Lung microvascular endothelial cell (primary cell): ENCODE measurements around the gene CAB39. TPM values are rescaled to one million over a fixed set of nuclear protein-coding genes. Genes with fewer than 3 reads are reported as not detected.
"Not testable (repeated sequence)": the region's sequence is repeated elsewhere in the genome, so short reads cannot be mapped to it uniquely, and the experiment has no call there.

Experiments
- DNase-seq, 2 donors: peaks; one replicate each; pipeline versions ENCODE4 v3.0.0 to v3.0.0-alpha.2; 2010; ENCODE audit warnings: low read depth in 2 of 2
- total RNA-seq: library from RNA; depleted of rRNA; stranded (reverse); fragments of >200 nt; gene quantifications from 2 replicates; pipeline ENCODE4 v1.2.1, GENCODE V29; 2014

The CAB39 gene
- total RNA-seq, 1 donor from 2014 or later, result 50.2 TPM

DNA sequence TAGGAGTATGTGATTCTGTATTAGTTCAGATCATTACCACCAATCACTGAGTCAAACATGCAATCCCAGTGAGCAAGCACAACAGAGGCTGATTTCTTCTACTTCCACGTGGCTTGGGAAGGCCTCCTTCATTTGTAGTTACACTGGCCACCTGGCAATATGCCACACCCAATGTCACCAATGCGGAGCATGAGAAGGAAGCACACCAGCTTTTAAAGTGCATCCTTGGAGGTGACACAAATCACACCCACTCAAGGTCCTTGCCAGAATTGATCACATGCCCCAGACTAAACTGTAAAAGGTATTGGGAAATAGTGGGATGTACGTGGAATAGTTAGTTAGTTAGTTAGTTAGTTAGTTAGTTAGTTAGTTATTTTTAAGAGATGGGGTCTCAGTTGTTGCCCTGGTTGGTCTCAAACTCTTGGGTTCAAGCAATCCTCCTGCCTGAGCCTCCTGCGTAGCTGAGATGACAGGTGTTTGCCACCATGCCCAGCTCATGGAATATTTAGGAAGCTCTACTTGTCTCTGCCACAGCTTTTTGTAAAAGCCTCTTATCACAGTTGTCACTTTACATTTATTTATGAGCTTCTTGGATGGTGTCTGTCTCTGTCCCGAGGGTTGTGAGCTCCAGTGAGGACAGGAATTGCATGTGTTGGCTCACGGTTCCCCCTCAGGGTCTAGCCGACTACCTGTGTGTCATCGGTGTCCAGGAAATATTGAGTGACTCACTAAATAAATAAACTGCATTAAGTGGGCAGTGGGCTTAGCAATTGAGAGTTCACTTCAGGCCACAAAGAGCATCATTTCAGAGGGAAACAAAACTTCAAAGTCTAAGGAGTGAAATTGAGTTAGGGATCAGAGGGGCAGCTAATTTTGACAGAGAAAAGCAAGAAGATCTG, 28.1 kb upstream of the CAB39 start:
- peak; percentile 69 to 74 for DNase-seq

DNA sequence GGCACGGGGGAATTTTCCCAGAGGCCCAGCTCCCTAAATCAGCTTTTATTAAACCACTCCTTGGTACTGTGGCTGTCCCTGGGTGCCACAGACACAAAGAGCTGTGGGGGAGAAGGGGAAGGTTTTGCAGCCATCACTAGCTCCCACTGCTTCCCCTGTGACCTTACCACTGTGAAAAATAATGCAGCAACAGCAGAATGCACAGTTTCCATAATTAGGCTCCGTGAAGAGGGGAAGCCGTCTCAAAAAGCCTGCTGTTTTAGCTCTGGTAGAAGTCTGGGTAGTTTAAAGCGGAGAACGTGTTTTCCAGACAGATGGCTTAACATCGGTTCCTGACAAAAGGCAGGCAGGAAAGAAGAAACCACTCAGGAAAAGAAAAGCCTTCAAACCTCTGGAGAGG, 27.5 kb upstream of the CAB39 start:
- DNase-seq, result no peak

DNA sequence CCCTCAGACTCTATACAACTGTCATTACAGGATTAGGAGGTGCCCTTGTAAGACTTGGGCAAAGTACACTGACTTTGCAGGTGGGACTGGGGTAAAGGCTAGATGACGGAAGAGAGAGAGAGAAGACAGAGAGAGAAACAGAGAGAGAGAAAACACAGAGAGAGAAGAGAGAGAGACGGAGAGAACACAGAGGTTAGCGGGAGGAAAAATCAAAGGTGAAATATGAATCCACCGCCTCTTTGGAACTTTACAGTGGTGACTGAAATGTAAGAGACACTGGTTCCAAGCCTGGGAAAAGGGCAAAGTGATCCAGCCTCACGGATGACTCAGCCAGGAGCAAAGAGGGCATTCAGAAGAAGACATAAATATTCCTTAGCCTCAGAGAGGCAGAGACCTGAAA, 25.1 kb upstream of the CAB39 start:
- peak in 1 of 2 donors; percentile 42 for DNase-seq

DNA sequence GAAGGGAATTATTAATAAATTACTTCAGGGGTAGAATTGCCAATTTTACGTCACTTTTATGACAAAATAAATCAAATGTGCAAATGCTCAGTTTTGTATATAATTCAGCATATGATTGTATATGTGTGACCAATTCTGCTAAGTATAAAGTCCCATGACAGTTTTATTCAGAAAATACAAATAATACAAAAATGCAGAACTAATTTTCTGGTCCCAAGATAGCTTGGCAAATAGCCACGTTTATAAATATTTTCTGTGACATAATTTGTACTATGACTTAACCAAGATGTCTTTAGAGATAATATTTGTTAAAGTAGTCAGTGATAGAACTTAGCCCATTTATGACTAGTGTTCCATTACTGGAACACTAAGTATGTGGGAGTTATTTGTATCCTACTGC, 24.2 kb upstream of the CAB39 start:
- no peak for DNase-seq

DNA sequence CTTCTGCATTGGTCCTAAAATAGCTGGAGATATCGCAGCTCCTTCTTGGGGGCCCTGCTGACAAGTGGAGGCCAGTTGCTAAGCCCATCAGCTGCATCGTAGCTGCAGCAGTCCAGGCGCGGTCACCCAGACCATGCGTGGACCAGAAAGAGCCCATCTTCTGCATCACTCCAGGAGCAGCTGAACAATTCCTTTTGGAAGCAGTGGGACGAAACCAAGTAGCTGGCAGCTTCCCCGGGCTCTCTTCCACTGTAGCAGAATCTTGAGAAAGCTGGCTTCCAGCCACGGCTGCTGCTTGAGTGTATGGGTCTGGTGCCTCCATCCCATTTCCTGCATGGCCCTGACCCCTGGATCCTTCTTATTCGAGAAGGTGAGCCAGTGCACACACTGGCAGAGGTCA, 22.2 kb upstream of the CAB39 start:
- DNase-seq, result no peak

DNA sequence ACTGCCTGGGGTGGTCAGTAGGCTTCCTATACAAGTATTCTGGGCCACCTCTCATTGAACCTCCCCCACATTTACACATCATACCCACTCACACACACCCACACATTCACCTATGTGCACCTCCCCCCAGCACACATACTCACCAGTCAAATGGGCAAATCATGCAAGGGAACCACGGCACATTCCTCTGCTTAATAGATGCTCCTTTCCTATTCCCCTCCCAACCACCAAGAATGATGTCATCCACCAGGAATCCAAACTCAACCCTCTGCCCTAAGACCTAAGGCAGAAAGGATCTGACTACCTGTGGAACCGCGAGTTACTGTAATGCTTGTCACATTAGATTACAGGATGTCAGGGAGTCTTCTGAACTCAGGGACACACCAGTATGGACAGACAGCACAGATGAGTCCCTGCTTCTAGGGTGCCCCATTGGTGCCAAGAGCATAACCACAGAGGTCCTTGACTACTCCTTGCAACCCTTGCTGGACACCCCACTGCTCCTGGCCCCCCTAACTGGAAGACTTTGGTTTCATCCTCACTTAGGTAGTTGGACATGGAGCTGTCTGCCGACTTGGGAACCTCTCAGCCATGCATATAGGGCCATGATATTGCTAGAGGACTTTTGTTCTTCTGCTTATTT, 21.5 kb upstream of the CAB39 start:
- DNase-seq, result no peak

DNA sequence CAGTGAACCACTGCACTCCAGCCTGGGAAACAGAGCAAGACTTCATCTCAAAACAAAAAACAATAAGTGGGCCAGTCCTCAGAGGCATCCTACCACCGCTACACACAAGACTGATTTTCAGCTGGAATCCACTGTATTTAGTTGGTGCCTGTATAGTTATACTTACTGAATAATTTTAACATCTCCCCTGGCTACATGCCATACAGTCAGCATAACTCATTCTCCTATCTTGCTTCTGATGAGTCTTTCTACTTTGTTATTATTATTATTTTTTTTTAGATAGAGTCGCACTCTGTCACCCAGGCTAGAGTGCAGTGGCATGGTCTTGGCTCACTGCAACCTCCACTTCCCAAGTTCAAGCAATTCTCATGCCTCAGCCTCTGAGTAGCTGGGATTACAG, 19.9 kb upstream of the CAB39 start:
- no peak for DNase-seq

DNA sequence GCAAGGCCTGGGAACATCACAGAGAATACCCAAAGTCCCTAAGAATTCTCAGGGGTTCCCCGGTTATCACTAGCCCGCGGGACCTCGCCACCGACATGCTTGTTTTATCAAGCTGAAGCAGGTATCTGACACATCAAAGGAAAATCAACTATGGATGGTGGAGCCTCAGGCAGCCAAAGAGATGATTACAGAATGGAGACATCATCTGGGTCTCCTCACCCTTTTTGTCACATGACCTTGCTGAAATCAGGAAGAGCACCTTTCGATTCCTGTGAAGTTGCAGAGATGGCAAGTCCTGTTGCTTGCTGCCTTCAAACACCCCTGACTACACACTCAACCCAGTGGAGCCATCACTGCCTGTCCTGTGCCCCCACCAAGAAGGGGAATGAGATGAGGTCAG, 19.2 kb upstream of the CAB39 start:
- DNase-seq, result no peak

DNA sequence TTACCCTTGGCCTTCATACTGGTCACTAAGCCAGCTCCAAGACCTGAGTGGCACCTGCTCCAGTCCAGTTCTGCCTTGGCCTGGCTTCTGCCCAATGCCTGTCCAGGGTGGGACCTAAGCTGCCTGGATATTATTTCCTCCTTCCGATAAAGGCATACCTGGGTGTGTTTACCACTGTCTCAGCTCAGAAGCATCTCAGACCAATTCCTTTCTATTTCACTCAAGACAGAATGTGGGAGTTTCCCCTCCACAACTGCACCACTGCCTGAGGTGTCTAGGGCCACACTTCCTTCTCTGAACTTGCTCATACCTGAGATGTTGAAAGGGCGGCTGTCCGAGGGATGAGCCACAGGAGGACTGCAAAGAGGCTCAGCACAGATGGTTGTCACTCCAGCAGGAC, 18.4 kb upstream of the CAB39 start:
- DNase-seq, result no peak

DNA sequence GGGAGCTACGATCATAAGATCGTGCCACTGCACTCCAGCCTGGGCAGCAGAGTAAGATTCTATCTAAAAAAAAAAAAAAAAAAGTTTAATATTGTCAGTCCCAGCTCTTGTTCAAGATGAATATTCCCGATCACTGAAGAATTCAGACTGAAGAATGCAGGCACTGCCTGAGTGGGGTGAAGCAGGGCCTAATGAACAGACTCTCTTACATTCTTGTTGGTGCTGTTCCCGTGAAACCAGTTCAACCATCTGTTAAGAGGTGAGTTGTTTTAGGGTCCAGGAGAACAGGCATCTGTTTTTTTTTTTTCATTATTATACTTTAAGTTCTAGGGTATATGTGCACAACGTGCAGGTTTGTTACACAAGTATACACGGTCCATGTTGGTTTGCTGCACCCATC, 17.1 kb upstream of the CAB39 start:
- no peak for DNase-seq

DNA sequence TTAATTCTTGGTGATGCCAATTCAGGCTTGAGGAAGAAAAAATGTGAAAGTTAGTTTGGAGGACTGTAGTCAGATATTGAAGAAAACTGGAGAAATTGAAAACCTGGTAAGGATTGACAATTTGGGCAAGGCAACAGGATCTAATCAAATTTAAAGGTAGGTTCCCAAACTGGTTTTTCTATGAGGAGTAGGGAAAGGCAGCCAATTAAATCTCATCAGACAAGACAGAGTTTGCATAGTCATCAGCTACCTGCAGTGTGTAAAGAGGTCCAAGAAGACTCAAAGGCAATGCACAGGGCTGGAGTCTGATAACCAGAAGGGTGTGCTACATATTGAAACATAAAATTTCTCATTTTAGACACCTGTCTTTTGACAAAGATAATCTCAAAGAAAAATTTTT, 16.0 kb upstream of the CAB39 start:
- DNase-seq, result no peak

DNA sequence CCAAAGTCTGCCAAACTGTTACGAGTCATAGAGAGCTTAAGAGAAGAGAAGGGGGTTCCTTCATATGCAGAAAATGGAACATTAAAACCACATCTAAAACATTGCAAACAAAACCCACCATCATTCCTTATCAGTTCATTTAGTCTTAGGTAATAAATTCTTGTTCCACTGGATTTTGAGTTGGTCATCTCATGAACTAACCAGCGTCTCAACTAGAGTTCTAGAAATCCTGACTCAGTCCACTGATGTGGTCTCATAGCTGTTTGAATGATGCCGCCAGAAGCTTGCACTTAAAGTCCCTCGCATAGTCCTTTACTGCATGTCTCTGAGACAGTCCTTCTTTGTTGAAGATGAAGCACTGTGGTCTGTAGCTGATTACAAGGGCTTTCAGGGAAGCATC, 15.0 kb upstream of the CAB39 start:
- DNase-seq, result no peak

DNA sequence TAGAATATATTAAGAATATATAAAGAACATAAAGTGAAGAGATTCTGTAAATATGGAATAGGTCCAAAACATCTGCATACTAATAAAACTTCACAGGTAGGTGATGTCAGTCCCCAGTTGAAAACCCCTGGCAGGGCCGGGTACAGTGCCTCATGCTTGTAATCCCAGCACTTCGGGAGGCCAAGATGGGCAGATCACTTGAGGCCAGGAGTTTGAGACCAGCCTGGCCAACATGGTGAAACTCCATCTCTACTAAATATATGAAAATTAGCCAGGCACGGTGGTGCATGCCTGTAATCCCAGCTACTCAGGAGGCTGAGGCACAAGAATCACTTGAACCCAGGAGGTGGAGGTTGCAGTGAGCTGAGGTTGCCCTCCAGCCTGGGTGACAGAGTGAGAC, 13.9 kb upstream of the CAB39 start:
- DNase-seq, result not testable (repeated sequence)

DNA sequence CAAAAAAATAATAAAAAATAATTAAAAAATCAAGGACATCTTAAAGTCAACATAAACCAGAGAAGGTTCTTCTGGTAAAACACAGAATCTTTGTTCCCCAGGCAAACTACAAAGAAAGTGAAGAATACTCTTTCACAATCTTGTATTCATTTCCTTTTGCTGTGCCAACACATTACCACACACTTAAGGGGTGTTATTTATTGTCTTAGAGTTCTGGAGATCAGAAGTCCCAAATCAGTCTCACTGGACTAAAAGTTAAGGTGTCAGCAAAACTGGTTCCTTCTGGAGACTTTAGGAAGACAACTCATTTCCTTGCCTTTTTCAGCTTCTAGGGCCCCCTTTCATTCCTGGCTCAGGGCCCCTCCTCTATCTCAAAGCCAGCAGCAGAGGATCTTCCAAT, 12.2 kb upstream of the CAB39 start:
- DNase-seq, result no peak

DNA sequence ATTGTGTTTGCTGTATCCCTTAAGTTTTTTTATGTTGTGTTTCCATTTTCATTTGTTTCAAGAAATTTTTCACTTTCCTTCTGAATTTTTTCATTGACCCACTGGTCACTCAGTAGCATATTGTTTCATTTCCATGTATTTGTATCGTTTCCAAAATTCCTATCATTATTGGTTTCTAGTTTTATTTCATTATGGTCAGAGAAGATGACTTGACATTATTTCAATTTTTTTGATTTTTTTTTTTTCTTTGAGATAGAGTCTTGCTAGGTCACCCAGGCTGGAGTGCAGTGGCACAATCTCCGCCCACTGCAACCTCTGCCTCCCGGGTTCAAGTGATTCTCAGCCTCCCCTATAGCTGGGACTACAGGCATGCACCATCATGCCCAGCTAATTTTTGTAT, 11.3 kb upstream of the CAB39 start:
- no peak for DNase-seq

DNA sequence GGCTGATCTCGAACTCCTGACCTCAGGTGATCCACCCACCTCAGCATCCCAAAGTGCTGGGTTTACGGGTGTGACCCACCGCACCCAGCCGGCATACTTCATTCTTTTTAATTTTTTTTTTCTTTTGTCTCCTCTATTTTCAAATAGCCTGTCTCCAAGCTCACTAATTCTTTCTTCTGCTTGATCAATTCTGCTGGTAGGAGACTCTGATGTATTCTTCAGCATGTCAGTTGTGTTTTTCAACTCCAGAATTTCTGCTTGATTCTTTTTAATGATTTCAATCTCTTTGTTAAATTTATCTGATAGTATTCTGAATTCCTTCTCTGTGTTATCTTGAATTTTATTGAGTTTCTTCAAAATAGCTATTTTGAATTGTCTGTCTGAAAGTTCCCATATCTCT, 10.2 kb upstream of the CAB39 start:
- not testable (repeated sequence) for DNase-seq

DNA sequence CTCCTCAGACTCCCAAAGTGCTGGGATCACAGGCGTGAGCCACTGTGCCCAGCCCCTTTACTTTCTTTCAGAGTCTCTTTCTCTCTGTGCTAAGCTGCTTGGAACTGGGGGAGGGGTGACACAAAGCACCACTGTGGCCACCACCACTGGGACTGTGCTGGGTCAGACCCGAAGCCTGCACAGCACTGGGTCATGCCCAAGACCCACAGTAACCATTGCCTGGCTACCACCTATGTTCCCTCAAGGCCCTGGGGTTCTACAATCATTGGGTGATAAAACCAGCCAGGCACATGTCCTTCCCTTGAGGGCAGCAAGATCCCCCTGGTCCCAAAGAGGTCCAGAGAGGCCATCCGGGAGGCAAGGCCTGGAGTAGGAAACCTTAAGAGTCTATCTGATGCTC, 9.1 kb upstream of the CAB39 start:
- DNase-seq, result no peak

DNA sequence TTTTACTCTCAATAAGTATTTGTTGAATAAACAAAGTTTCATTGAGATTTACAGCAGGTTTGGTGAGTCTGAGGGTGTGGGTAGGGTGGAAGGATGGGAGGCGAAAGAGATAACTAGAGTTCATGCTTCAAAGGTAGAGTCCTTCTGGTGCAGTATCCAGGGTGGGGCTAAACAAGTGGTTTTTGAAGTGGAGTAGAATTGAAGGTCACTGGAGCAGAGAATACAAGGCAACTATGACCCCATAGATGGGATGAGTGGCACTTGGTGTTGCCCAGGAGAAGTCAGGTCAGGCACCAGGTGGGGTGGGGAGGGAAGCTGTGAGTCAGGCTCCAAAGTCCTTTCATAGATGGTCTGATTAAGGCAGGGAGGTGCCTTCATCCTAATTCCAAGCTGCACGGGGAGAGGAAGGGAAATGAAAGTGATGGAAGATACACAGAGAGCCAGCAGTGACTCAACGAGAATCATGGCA, 6.6 kb upstream of the CAB39 start:
- no peak for DNase-seq

DNA sequence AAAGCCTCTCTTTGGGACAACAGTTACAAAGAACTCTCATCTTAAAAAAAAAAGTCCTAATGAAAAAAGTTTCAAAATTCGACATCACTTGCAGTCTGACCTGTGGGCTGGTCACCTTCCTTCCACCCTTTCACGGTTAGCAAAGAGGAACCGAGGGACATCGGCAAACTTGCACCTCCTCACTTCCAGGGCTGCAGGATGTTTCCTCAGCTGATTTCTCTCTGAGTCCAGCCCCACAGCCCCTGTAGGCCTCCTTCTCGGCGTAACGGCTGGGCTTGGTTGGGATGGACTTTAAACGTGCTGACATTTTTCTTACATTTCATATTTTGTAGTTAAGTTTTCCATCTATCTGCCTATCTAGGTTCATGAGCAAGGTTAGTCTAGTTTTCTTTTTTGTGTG, 5.7 kb upstream of the CAB39 start:
- DNase-seq, result no peak

DNA sequence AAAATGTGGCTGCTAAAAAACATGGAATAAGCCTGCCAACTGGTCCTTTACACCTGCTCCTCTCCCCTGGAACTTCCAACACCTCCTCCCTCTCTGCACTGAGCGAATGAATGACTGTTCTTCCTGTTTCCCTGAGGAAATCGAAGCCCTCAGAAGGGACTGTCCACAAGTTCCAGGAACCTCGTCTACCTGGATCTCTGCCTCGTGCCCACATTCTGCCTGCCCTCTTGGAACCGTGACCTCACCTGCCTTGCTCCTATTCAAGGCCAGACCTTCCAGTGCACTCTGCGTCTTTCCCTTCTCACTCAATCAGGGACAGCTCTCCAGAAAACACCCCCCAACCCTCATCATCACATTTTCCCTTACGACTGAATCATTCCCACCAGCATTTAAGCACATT, 4.4 kb upstream of the CAB39 start:
- no peak for DNase-seq

DNA sequence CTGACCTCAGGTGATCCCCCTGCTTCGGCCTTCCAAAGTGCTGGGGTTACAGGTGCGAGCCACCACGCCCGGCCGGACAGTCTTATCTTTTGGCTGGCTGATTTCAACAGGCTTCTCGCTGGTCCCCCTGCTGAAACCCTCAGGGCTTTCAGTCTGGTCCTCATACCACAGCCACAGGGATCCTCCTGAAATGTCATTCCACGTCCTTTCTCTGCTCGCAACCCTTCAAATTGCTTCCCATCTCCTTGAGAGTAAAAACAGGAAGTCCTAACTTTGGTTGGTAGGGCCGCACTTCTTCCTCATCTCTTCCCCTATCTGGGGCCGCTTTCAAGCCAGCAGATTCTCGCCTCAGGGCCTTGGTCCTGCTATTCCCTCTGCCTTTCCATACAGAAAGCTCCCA, 1.4 kb upstream of the CAB39 start:
- DNase-seq, result no peak

DNA sequence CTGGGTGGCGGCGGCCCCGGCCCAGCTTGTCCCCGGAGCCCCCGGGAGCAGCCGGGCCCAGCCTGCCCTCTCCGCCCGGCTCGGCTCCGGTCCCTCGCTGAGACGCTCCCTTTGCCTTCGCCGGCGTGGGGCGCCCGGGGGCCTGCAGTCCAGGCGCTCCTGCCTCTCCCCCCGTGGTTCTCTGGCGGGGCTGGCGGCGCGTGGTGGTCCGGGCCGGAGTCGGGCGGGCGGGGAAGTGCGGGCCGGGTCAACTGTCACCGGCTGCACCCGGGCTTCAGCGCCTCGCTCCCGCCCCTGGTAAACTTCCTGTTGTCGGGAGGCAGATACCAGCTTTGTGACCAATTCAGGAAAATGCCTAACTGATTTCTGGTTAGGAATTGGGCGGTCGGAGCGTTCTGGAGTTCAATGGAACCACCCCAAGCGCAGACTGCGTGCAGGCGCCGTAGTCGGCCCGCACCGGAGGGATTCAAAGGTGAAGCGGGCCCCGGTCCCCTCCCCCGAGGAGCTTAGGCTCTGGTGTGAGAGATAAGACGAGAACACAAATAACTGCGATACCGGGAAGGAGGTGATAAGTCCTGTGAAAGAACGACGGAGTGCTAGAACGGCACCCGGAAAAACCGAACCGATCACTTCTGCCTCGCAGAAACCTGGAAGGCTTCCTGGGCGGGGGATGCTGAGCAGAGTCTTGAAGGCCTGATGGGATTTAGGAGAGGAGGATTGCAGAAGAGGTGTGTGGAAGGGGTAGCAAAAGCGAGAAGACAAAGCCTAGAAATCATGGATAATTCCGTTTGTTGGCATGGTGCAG, 891 bp downstream of the CAB39 start:
- peak; percentile 49 to 69 for DNase-seq
